H9 (cell line): ENCODE data around the gene AS3MT. TPM values are rescaled to one million over a fixed set of nuclear protein-coding genes. Genes with fewer than 3 reads are reported as not detected.

ENCODE experiments used
- DNase-seq: peaks from one replicate; pipeline ENCODE4 v3.0.0-alpha.2; 2017
- H2AFZ ChIP-seq: one replicate; pipeline ENCODE4 v1.6.1; 2013; ENCODE audit warnings: mild to moderate bottlenecking, low read length, control low read depth, moderate library complexity
- H2AK5ac ChIP-seq: 2 replicates; pipeline ENCODE4 v1.6.1; 2013; ENCODE audit warnings: low read length, control low read depth, mixed read lengths; ENCODE audit not compliant: insufficient read length
- H2BK120ac ChIP-seq: one replicate; pipeline ENCODE4 v1.6.1; 2013; ENCODE audit warnings: low read depth, mild to moderate bottlenecking, low read length, control low read depth, inconsistent platforms; ENCODE audit not compliant: poor library complexity, severe bottlenecking
- H2BK12ac ChIP-seq: 2 replicates; pipeline ENCODE4 v1.6.1; 2013; ENCODE audit warnings: low read length, control low read depth, mixed read lengths, low read depth; ENCODE audit not compliant: insufficient read length
- H2BK15ac ChIP-seq: 2 replicates; pipeline ENCODE4 v1.6.1; 2013; ENCODE audit warnings: low read depth, low read length, control low read depth
- H2BK20ac ChIP-seq: one replicate; pipeline ENCODE4 v1.6.1; 2013; ENCODE audit warnings: low read depth, mild to moderate bottlenecking, low read length, control low read depth, inconsistent platforms; ENCODE audit not compliant: poor library complexity, severe bottlenecking
- H2BK5ac ChIP-seq: 2 replicates; pipeline ENCODE4 v1.6.1; 2013; ENCODE audit warnings: low read length, control low read depth, mixed read lengths; ENCODE audit not compliant: insufficient read length
- H3K14ac ChIP-seq: 2 replicates; pipeline ENCODE4 v1.6.1; 2013; ENCODE audit warnings: low read length, control low read depth; ENCODE audit not compliant: insufficient read depth
- H3K18ac ChIP-seq: 2 replicates; pipeline ENCODE4 v1.6.1; 2013; ENCODE audit warnings: low read depth, mild to moderate bottlenecking, mixed read lengths, low read length, control low read depth; ENCODE audit not compliant: insufficient read length
- H3K23ac ChIP-seq: 2 replicates; pipeline ENCODE4 v1.6.1; 2013; ENCODE audit warnings: low read length, control low read depth, mixed read lengths, low read depth; ENCODE audit not compliant: insufficient read length
- H3K23me2 ChIP-seq: 2 replicates; pipeline ENCODE4 v1.6.1; 2013; ENCODE audit warnings: low read depth, mild to moderate bottlenecking, mixed read lengths, low read length, control low read depth; ENCODE audit not compliant: insufficient read length, poor library complexity, severe bottlenecking
- H3K27ac ChIP-seq: 2 replicates; pipeline ENCODE4 v1.5.1; 2013; ENCODE audit warnings: low read length, control low read depth, mixed read lengths, low read depth; ENCODE audit not compliant: insufficient read length
- H3K27me3 ChIP-seq: 2 replicates; pipeline ENCODE4 v1.6.1; 2013; ENCODE audit warnings: low read length, control low read depth, inconsistent platforms; ENCODE audit not compliant: insufficient read depth
- H3K4ac ChIP-seq: 2 replicates; pipeline ENCODE4 v1.6.1; 2013; ENCODE audit warnings: low read depth, mild to moderate bottlenecking, control low read depth, inconsistent platforms, low read length, moderate library complexity
- H3K4me1 ChIP-seq: 2 replicates; pipeline ENCODE4 v1.6.1; 2013; ENCODE audit warnings: low read length, control low read depth, inconsistent platforms; ENCODE audit not compliant: insufficient read depth
- H3K4me2 ChIP-seq: 2 replicates; pipeline ENCODE4 v1.6.1; 2013; ENCODE audit warnings: low read length, control low read depth, mixed read lengths; ENCODE audit not compliant: insufficient read length, insufficient read depth
- H3K56ac ChIP-seq: 2 replicates; pipeline ENCODE4 v1.6.1; 2013; ENCODE audit warnings: low read depth, mild to moderate bottlenecking, mixed read lengths, low read length, control low read depth; ENCODE audit not compliant: insufficient read length
- H3K79me1 ChIP-seq: 2 replicates; pipeline ENCODE4 v1.6.1; 2013; ENCODE audit warnings: low read depth, mild to moderate bottlenecking, moderate library complexity, low read length, control low read depth, inconsistent platforms; ENCODE audit not compliant: insufficient read depth, poor library complexity, severe bottlenecking
- H3K79me2 ChIP-seq: 2 replicates; pipeline ENCODE4 v1.6.1; 2013; ENCODE audit warnings: low read length, control low read depth, inconsistent platforms; ENCODE audit not compliant: insufficient read depth
- H3K9ac ChIP-seq: 2 replicates; pipeline ENCODE4 v1.6.1; 2013; ENCODE audit warnings: low read length, control low read depth, mixed read lengths; ENCODE audit not compliant: insufficient read length; ENCODE audit errors: extremely low read depth
- H3K9me3 ChIP-seq: one replicate; pipeline ENCODE4 v1.6.1; 2013; ENCODE audit warnings: low read depth, low read length, inconsistent platforms; ENCODE audit not compliant: control insufficient read depth
- H3T11ph ChIP-seq: one replicate; pipeline ENCODE4 v1.6.1; 2013; ENCODE audit warnings: mild to moderate bottlenecking, low read length, control low read depth, inconsistent platforms
- H4K20me1 ChIP-seq: one replicate; pipeline ENCODE4 v1.6.1; 2013; ENCODE audit not compliant: control insufficient read depth, insufficient read length, insufficient read depth
- H4K5ac ChIP-seq: 2 replicates; pipeline ENCODE4 v1.6.1; 2013; ENCODE audit warnings: low read depth, mild to moderate bottlenecking, mixed read lengths, low read length, control low read depth; ENCODE audit not compliant: insufficient read length
- H4K8ac ChIP-seq: replicated peaks from 2 replicates; pipeline ENCODE4 v1.6.1; 2013; ENCODE audit warnings: low read length, control low read depth, mixed read lengths, low read depth; ENCODE audit not compliant: insufficient read length
- H4K91ac ChIP-seq: 2 replicates; pipeline ENCODE4 v1.6.1; 2013; ENCODE audit warnings: low read depth, mild to moderate bottlenecking, moderate library complexity, mixed read lengths, low read length, control low read depth; ENCODE audit not compliant: insufficient read length
- H3K27ac Mint-ChIP-seq, 3 experiments: 2 replicates in 2 of 3; 3 replicates in 1 of 3; pipeline ENCODE4 v1.8.0; 2020 to 2021; ENCODE audit warnings: mixed read lengths in 3 of 3, mild to moderate bottlenecking in 1 of 3, moderate library complexity in 1 of 3
- H3K27me3 Mint-ChIP-seq: 2 replicates; pipeline ENCODE4 v1.8.0; 2021; ENCODE audit warnings: low read depth, mild to moderate bottlenecking, moderate library complexity, mixed read lengths
- H3K36me3 Mint-ChIP-seq, 3 experiments: 2 replicates in 2 of 3; 3 replicates in 1 of 3; pipeline ENCODE4 v1.8.0; 2020 to 2021; ENCODE audit warnings: low read depth in 3 of 3, mixed read lengths in 3 of 3; ENCODE audit not compliant: insufficient read depth in 1 of 3
- H3K4me1 Mint-ChIP-seq, 2 experiments: 2 replicates each; pipeline ENCODE4 v1.8.0; 2020; ENCODE audit warnings: mixed read lengths in 2 of 2
- H3K4me3 Mint-ChIP-seq, 2 experiments: 2 replicates in 1 of 2; 3 replicates in 1 of 2; pipeline ENCODE4 v1.8.0; 2020 to 2021; ENCODE audit warnings: mild to moderate bottlenecking in 2 of 2, mixed read lengths in 2 of 2, moderate library complexity in 1 of 2
- H3K9me3 Mint-ChIP-seq, 2 experiments: 2 replicates in 1 of 2; 3 replicates in 1 of 2; pipeline ENCODE4 v1.8.0; 2020; ENCODE audit warnings: mild to moderate bottlenecking in 2 of 2, mixed read lengths in 2 of 2, moderate library complexity in 1 of 2
- whole genome bisulfite sequencing: extraction: QIAGEN DNeasy Blood & Tissue Kit; methylation state at CpG from one replicate; pipeline ENCODE4 v1.1.7; 2013; ENCODE audit warnings: missing lambda C conversion rate, low lambda C conversion rate, mixed read lengths; ENCODE audit not compliant: insufficient read length; ENCODE audit errors: extremely low coverage; 5-methylcytosine and 5-hydroxymethylcytosine counted together
- total RNA-seq: library from RNA; stranded (reverse); gene quantifications from 2 replicates; pipeline ENCODE4 v1.2.1, GENCODE V29; 2021
- TF ChIP-seq, protein P1 (sequence below): fragments of 200-600 bp; sonication (generic); conservative IDR thresholded peaks from 3 replicates; pipeline ENCODE4 v1.8.0; 2021; ENCODE audit warnings: antibody characterized with exemption, mild to moderate bottlenecking

AS3MT gene
- total RNA-seq, 1 experiment from 2014 or later, result 16.4 TPM

DNA sequence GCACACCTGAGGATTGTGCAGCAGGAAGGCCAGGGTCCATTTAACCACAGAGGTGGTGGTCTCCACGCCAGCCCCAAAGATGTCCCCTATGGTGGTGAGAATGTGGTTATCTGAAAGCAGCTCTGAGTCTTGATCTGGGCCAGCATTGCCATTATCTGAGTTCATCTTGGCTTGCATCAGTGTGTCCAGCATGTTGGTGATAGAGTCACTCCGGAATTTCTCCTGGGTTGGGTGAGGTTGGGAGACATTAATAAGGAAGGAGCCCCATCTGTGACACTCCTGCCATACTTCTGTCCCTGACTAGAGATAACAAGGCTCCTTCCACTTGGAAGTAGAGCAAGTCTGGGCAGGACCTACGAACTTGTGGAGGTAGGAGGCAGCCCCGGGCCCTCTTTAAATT lies 36.3 kb upstream of the AS3MT start:
- no peak overlapping the region for H3K4me3 Mint-ChIP-seq
- no peak for DNase-seq
- Histone ChIP-seq H3K56ac (no peak overlapping the region), H2AK5ac (no peak overlapping the region), H3T11ph (no peak overlapping the region), H3K23ac (no peak overlapping the region), H2AFZ (no peak overlapping the region), H3K27me3 (no peaks in the 10 kb centered on the region), H4K20me1 (no peaks in the 10 kb centered on the region), H3K9ac (no peak overlapping the region), H3K4me1 (no peaks in the 10 kb centered on the region), H4K5ac (no peak overlapping the region), H2BK120ac (no peak overlapping the region), H3K14ac (no peak overlapping the region), H3K4ac (no peak overlapping the region), H2BK5ac (no peak overlapping the region), H4K91ac (no peak overlapping the region), H2BK20ac (no peak overlapping the region), H3K9me3 (peaks cover 5% of the 10 kb centered on the region), H3K27ac (no peak overlapping the region), H2BK15ac (no peak overlapping the region), H2BK12ac (no peak overlapping the region), H3K79me2 (no peaks in the 10 kb centered on the region), H3K4me2 (no peak overlapping the region), H3K18ac (no peak overlapping the region), H3K23me2 (no peaks in the 10 kb centered on the region), H4K8ac (no peak overlapping the region), H3K79me1 (no peaks in the 10 kb centered on the region)
- TF ChIP-seq, protein P1, sequence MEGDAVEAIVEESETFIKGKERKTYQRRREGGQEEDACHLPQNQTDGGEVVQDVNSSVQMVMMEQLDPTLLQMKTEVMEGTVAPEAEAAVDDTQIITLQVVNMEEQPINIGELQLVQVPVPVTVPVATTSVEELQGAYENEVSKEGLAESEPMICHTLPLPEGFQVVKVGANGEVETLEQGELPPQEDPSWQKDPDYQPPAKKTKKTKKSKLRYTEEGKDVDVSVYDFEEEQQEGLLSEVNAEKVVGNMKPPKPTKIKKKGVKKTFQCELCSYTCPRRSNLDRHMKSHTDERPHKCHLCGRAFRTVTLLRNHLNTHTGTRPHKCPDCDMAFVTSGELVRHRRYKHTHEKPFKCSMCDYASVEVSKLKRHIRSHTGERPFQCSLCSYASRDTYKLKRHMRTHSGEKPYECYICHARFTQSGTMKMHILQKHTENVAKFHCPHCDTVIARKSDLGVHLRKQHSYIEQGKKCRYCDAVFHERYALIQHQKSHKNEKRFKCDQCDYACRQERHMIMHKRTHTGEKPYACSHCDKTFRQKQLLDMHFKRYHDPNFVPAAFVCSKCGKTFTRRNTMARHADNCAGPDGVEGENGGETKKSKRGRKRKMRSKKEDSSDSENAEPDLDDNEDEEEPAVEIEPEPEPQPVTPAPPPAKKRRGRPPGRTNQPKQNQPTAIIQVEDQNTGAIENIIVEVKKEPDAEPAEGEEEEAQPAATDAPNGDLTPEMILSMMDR, result no peak
- no peak overlapping the region for H3K27ac Mint-ChIP-seq
- H3K4me1 Mint-ChIP-seq, result peaks cover 3% of the 10 kb centered on the region in 2 experiments; a peak in 2 of 4 replicates
- H3K9me3 Mint-ChIP-seq, result peaks cover 8% of the 10 kb centered on the region in 2 experiments
- no CpG with 5 or more reads among the region's 4 CpGs for WGBS
- H3K36me3 Mint-ChIP-seq, result peaks cover 3 to 9% (median 4%) of the 10 kb centered on the region in 3 experiments; a peak in 4 of 7 replicates
- peaks cover 5% of the 10 kb centered on the region for H3K27me3 Mint-ChIP-seq
